VCaP (cell line): ENCODE measurements around the gene CR1.

ENCODE experiments used
- H3K27ac ChIP-seq: fragments of 450-650 bp; 2 replicates; pipeline ENCODE4 v1.5.1; 2017
- CTCF ChIP-seq: fragments of 450-650 bp; conservative IDR thresholded peaks from 2 replicates; pipeline ENCODE4 v1.5.1; 2017; ENCODE audit warnings: mild to moderate bottlenecking, moderate library complexity

Gene CR1

DNA sequence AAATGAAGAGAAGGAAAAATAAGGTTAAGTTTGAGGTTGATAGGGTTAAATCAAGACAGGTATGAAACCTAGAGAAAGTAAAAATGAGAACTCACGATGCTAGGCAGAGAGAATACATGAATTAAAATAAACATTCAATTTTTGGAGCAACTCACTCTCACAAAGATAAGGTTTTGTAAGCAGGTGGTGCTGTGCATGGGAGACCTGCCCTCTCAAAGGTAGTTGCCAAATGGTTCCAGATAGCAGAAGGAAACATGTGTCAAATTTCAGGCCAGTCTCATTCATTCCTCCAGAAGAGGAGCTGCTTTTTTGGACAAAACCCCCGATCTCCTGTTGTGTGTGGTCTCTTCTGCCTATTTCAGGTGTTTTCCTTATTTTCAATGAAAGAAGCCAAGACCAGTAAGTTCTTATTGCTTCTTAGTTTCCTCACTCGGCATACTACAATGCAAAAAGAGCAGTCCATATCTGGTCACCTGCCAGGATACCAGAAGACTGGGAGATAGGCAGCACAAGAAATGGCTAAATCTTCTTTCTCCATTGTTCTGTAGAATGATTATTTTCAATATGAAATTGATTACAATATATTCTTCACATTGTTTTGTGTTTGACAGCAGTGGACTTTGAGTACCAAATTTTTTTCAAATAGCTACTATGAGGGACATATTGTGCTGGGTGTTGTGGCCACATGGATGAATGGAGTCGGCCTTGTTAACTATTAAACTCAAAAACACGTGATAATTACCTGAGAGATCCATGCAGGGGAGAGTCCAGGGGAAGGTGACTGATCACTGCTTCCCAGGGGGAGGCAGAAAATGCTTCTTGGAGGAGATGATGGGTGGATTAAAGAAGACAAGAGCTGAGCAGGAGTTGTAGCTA lies 152.6 kb downstream of the CR1 start:
- H3K27ac ChIP-seq: no peak overlapping the region

GRCh38 chr1:207649210-207649753 lies 153.3 kb downstream of the CR1 start:
- no peak for TF ChIP-seq CTCF
- no peak overlapping the region for H3K27ac ChIP-seq

More for the DNA sequence above, 152.6 kb downstream of the CR1 start:
- no peak for TF ChIP-seq CTCF

DNA sequence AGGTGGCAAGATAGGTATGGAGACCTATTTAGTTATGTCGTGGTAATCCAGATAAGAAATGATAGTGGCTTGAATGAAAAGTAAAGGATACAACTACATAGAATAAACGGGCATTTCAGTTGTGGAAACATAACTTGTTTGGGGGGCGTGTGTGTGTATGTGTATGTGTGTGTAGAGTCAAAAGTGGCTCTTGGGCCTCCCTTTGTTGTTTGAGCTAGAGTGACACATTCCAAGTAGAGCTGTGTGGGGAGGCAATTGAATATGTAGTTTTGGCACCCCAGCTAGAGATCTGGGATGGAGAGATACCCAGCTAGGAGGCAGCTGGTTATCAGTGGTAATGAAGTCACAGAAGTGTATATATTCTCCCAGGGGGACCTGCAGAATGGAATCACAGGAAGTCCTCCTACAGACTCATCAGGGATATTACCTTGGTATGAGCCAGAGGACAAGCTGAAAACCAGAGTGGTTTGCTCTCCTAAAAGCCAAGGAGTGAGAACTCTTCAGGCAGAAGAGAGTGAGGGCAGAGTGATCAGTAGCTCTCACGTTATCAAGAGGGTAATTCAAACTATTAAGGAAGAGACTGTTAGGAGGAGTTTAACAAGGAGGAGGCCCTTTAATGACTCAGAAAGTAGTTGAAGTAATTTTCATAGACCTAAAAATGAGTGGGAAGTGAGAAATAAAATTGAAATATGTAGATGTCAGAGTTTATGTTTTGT lies 154.1 kb downstream of the CR1 start:
- H3K27ac ChIP-seq: no peak overlapping the region
- no peak for TF ChIP-seq CTCF

GRCh38 chr1:207651583-207651982 lies 155.6 kb downstream of the CR1 start:
- H3K27ac ChIP-seq: no peak overlapping the region
- TF ChIP-seq CTCF: no peak

DNA sequence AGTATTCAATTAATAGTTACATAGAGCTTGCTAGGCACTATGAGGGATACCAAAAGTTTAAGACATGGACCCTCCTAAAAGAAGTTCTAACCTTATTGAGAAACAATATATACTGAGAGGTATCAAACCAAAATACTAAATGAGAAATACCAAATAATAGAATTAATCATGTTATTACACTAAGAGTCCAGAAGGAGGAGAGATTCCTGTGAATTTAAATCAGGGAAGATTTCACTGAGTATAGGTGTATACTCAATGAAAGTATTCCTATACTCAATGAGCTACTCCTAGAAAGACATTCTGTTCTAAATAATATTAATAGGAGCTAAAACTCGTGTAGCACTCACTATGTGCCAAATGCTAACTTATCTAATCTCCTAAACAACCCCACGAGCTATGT lies 158.4 kb downstream of the CR1 start:
- TF ChIP-seq CTCF: no peak

GRCh38 chr1:207658408-207658807 lies 162.5 kb downstream of the CR1 start:
- no peak overlapping the region for H3K27ac ChIP-seq
- TF ChIP-seq CTCF: no peak

More for the DNA sequence above, 158.4 kb downstream of the CR1 start:
- no peak overlapping the region for H3K27ac ChIP-seq

GRCh38 chr1:207658904-207659485 lies 163.0 kb downstream of the CR1 start:
- no peak for TF ChIP-seq CTCF
- no peak overlapping the region for H3K27ac ChIP-seq
